Fibroblast of the aortic adventitia (primary cell): Measurements from ENCODE around the gene SLC8A3. TPM values are rescaled to one million over a fixed set of nuclear protein-coding genes. Genes with fewer than 3 reads are reported as not detected.

Experiments
- DNase-seq: peaks from one replicate; pipeline ENCODE4 v3.0.0-alpha.2; 2010; ENCODE audit warnings: low read depth
- H3K4me3 ChIP-seq: 2 replicates; pipeline ENCODE4 v1.5.1; 2011; ENCODE audit warnings: low read depth, mild to moderate bottlenecking, control low read depth, low read length, moderate library complexity
- total RNA-seq: library from RNA; depleted of rRNA; stranded (reverse); fragments of >200 nt; gene quantifications from 2 replicates; pipeline ENCODE4 v1.2.3, GENCODE V29; 2012; ENCODE audit warnings: low replicate concordance
- TF ChIP-seq, protein P1 (sequence below): IDR thresholded peaks from 2 replicates; pipeline ENCODE4 v1.5.1; 2011; ENCODE audit warnings: mild to moderate bottlenecking, low read length, control low read depth, inconsistent platforms; ENCODE audit not compliant: insufficient read depth

SLC8A3 gene
- total RNA-seq, 1 donor, result not detected

DNA sequence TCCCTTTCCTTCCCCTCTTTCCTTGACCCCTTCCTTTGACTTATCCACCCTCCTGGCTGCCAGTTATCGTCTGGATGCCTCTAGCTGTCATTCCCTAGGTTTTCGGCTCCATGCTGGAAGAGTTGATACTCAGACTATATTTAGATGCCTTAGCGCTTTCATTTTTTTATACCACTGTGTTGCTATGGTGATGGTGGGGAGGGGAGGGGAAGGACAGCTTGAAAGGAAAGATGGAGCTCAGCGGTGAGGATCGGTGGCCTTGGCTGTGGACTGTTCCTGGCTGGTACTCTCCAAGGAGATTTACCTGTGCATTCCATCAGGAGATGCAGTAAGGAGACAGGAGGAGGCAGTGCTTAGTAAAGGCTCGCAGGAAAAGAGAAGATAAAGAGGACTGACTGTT lies 108.7 kb downstream of the SLC8A3 start:
- DNase-seq, result no peak
- no peak overlapping the region for H3K4me3 ChIP-seq
- TF ChIP-seq, protein P1, sequence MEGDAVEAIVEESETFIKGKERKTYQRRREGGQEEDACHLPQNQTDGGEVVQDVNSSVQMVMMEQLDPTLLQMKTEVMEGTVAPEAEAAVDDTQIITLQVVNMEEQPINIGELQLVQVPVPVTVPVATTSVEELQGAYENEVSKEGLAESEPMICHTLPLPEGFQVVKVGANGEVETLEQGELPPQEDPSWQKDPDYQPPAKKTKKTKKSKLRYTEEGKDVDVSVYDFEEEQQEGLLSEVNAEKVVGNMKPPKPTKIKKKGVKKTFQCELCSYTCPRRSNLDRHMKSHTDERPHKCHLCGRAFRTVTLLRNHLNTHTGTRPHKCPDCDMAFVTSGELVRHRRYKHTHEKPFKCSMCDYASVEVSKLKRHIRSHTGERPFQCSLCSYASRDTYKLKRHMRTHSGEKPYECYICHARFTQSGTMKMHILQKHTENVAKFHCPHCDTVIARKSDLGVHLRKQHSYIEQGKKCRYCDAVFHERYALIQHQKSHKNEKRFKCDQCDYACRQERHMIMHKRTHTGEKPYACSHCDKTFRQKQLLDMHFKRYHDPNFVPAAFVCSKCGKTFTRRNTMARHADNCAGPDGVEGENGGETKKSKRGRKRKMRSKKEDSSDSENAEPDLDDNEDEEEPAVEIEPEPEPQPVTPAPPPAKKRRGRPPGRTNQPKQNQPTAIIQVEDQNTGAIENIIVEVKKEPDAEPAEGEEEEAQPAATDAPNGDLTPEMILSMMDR, result no peak

GRCh38 chr14:70078329-70078728 lies 110.4 kb downstream of the SLC8A3 start:
- TF ChIP-seq, protein P1, result no peak
- DNase-seq, result no peak
- no peak overlapping the region for H3K4me3 ChIP-seq

- no peak for DNase-seq
- TF ChIP-seq, protein P1, result no peak
- H3K4me3 ChIP-seq, result no peak overlapping the region
These were observed 111.0 kb downstream of the SLC8A3 start for GRCh38 chr14:70077720-70078119.

DNA sequence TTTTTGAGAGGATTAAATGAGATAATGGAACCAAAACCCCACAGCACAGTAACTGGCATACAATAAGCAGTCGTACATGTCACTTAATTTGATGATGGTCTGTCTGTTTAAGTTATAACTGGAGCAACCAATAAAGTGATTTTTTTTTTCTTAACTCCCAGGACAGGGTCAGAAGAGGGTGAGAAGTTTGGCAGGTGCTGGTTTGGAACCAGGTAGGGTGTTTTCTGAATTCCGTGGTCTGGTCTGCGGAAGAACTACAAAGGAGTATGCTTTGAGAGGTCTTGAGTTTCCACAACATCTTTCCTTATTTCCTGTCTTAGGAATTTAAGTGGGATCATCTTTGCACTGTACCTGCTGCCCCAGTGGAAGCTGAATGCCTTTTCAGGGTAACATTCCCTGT lies 111.7 kb downstream of the SLC8A3 start:
- no peak for DNase-seq
- TF ChIP-seq, protein P1, result no peak
- no peak overlapping the region for H3K4me3 ChIP-seq

DNA sequence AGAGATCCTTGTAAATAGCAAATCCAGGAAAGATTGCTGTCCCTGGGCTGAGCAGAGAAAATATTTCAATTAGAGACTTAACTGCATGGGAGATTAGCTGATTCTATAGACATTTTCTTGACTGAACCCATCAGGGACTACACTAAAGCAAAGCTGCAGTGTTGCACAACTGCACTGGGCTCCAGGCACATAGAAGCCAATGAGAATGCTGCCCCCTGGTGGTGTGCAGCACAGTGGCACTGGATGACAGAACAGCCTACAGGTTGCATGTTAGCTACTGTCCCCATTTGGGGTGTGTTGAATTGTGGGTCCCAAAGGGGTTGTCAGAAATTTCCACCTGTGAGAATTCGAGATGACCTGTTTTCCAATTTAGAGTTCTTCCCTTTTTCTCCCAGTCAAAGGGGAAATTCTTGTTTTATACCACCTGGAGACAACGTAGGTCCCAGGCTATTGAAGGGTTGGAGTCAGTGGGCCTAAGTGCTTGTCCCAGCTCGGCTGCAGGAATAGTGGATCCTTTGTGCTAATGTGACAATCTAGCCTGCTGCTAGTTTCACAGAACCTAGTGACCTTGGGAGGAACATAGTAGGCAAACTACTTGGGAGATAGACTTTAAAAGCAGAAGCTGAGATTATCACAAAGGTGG lies 114.7 kb downstream of the SLC8A3 start:
- no peak overlapping the region for H3K4me3 ChIP-seq
- TF ChIP-seq, protein P1, result peak; percentile 80
- peak; percentile 67 for DNase-seq

- no peak overlapping the region for H3K4me3 ChIP-seq
- TF ChIP-seq, protein P1, result no peak
- no peak for DNase-seq
These were observed 119.6 kb downstream of the SLC8A3 start for GRCh38 chr14:70069186-70069585.

DNA sequence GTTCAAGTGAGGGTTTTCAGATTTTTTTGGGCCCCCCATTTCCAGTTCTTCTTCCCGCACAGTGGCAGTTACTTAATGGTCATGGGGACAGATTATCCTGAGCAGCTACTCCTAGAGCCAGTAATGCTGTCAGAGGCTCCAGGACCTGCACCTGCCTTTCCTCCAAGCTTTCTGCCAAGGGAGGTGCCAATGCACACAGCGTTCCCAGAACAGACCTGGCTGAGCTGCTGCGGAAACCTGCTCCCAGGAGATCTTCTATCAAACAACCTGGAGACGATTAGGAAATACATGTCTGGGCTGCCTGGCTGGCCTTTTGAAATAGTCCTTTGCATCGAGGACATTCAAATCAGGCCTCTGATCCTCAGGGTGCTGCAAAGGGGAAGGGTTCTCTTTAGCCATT lies 120.9 kb downstream of the SLC8A3 start:
- TF ChIP-seq, protein P1, result no peak
- DNase-seq, result no peak
- no peak overlapping the region for H3K4me3 ChIP-seq
